ENCODE data around the gene ANKRD45. TPM values are rescaled to one million over a fixed set of nuclear protein-coding genes. Genes with fewer than 3 reads are reported as not detected.

The ANKRD45 gene
- total and polyA plus RNA-seq, 2 of the 8 experiments (the other 6 are each of a cell fraction or from before 2014, with no cell fraction given), result 0.41 to 2.8 TPM

- H3K23me2 ChIP-seq (ENCODE audit: low read depth, low read length), result no peaks in the 10 kb centered on the region
- H3K27me3 ChIP-seq (replicated peaks in 1 of 4; ENCODE audit: control insufficient read depth in 3 of 4, extremely low read depth in 1 of 4, insufficient read depth in 3 of 4, low read length in 3 of 4), result no peaks in the 10 kb centered on the region
- H2BK20ac ChIP-seq (ENCODE audit: low read length), result no peak within 1 kb of the TSS
- no peak within 1 kb of the TSS for H4K91ac ChIP-seq (replicated peaks; ENCODE audit: insufficient read length, low read length)
- no peaks in the 10 kb centered on the region for H4K20me1 ChIP-seq (replicated peaks in 1 of 2; ENCODE audit: control insufficient read depth in 1 of 2, insufficient read depth in 2 of 2, low read length in 2 of 2)
- DNase-seq (ENCODE audit: low read depth in 1 of 2, low spot score in 2 of 2) (no peak), FAIRE-seq (no peak)
- H3K18ac ChIP-seq (ENCODE audit: extremely low read depth, low read length), result no peak within 1 kb of the TSS
- no peak within 1 kb of the TSS for H3K27ac ChIP-seq (ENCODE audit: low read depth, low read length)
- no peak within 1 kb of the TSS for H4K8ac ChIP-seq (ENCODE audit: extremely low read depth, insufficient read depth, low read length)
- no peak within 1 kb of the TSS for H2BK12ac ChIP-seq (ENCODE audit: low read depth, low read length)
- WGBS, 2 experiments (ENCODE audit: extremely low coverage in 1 of 2, insufficient coverage in 1 of 2, insufficient read length in 1 of 2, insufficient replicate concordance in 2 of 2, low coverage in 1 of 2, low lambda C conversion rate in 2 of 2, missing lambda C conversion rate in 1 of 2), result 89% methylated on average over 5 of the region's 5 CpGs; no CpG with 5 or more reads in 1 of the 2 experiments
- H2AFZ ChIP-seq (ENCODE audit: low read length), result no peak within 1 kb of the TSS
- H3K4me2 ChIP-seq (ENCODE audit: insufficient read depth in 1 of 2, low read depth in 2 of 2, low read length in 2 of 2), result no peak within 1 kb of the TSS
- H2BK120ac ChIP-seq (replicated peaks; ENCODE audit: low read depth, low read length), result no peak within 1 kb of the TSS
- H2BK5ac ChIP-seq (ENCODE audit: low read depth, low read length), result no peak within 1 kb of the TSS
- H3K23ac ChIP-seq (ENCODE audit: insufficient read length), result no peak within 1 kb of the TSS
- H2AK5ac ChIP-seq (ENCODE audit: low read depth, low read length), result no peak within 1 kb of the TSS
- POLR2A ChIA-PET (ENCODE audit: partially characterized antibody), result interaction anchor here (1.3 kb wide), 1 partner anchor 114 kb away, joined by 3 read pairs; no protein-coding TSS in a partner anchor
- no peak within 1 kb of the TSS for H3K4me3 ChIP-seq (ENCODE audit: extremely low read depth in 1 of 4, insufficient read depth in 2 of 4, low read depth in 3 of 4, low read length in 4 of 4)
- H3K4me1 ChIP-seq (replicated peaks in 1 of 4; ENCODE audit: control insufficient read depth in 3 of 4, insufficient read depth in 4 of 4, low read length in 3 of 4), result no peaks in the 10 kb centered on the region
- no peak for TF ChIP-seq TEAD4 (IDR thresholded peaks at IDR 0.05; ENCODE audit: low read depth, low read length)
- TF ChIP-seq TBP (IDR thresholded peaks at IDR 0.05; ENCODE audit: low read depth, low read length), result no peak
- peaks cover 1 to 2% of the 10 kb centered on the region in 2 experiments; a peak in 1 of 4 replicates for H3K9me3 ChIP-seq (ENCODE audit: insufficient read depth in 2 of 2, low read depth in 1 of 2, low read length in 1 of 2)
- H3K79me1 ChIP-seq (ENCODE audit: low read depth, low read length), result no peaks in the 10 kb centered on the region
- no peak within 1 kb of the TSS for H3K9ac ChIP-seq (replicated peaks in 1 of 4; ENCODE audit: extremely low read depth in 1 of 4, low read depth in 3 of 4, low read length in 3 of 4)
- CTCF ChIA-PET (ENCODE audit: partially characterized antibody), result interaction anchor here (1.1 to 1.4 kb wide), 2 partner anchors 97 to 113 kb away, joined by 3 to 6 read pairs; no protein-coding TSS in a partner anchor
- H3K79me2 ChIP-seq (ENCODE audit: control insufficient read depth in 1 of 2, insufficient read depth in 2 of 2, low read length in 2 of 2), result no peaks in the 10 kb centered on the region
- H2BK15ac ChIP-seq (ENCODE audit: low read length), result no peak within 1 kb of the TSS
- H3K56ac ChIP-seq (replicated peaks; ENCODE audit: insufficient read length, low read depth, low read length), result no peak within 1 kb of the TSS
- H3K4ac ChIP-seq (replicated peaks; ENCODE audit: insufficient read length, low read depth, low read length), result no peak within 1 kb of the TSS
- no peaks in the 10 kb centered on the region for H3K36me3 ChIP-seq (ENCODE audit: control insufficient read depth in 2 of 4, insufficient read depth in 4 of 4, low read length in 3 of 4)
- no peak within 1 kb of the TSS for H3K14ac ChIP-seq (ENCODE audit: insufficient read length)
- H4K5ac ChIP-seq (ENCODE audit: insufficient read length, low read depth, low read length), result no peak within 1 kb of the TSS
Measured at GRCh38 chr1:173603056-173603591, 66.5 kb downstream of the ANKRD45 start, which contains the start of gene SLC9C2. TSS of gene SLC9C2 (minus strand) at chr1:173603072. CDS start at chr1:173601776, 1,296 bp downstream.
